NT2/D1 (cell line): ENCODE measurements around the gene NIT1.

Experiments
- YY1 ChIP-seq: IDR thresholded peaks from 2 replicates; pipeline ENCODE4 v1.6.1; 2011; ENCODE audit not compliant: insufficient read length, insufficient read depth
- ZNF274 ChIP-seq: IDR thresholded peaks from 2 replicates; pipeline ENCODE4 v1.6.1; 2011; ENCODE audit warnings: mild to moderate bottlenecking, low read depth, low read length

DNA sequence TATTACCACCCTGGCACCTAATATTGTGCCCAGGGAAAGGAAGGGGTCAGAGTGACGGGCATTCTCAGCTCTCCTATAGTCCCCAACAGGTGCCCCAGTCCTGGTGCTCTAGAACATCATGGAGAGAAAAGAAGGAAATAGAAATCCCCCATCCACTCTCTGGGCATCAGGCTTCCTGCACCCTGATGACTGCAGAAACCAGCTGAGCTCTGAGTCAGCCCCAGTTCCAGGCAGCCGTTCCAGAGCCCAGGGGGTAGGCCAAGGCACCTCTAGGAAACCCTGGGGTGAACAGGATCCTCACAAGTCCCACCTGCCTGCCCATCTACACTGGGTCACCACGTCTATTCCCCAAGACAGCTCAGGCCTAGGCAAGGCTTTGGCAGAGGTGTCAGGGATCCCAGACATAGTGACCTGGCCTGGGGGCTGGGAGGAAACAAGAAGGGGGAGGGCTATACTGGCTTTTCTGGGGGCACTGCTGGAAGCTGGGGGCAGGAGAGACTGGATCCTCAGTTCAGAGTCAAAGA is 29.3 kb upstream of the NIT1 start:
- TF ChIP-seq YY1 (no peak), ZNF274 (no peak)
